HL-60/S4 treated with phorbol 12-myristate 13-acetate at 8.2 ng/mL for 4 days and 3 days (cell line): ENCODE measurements around the gene IRF6.

Source experiments
- in situ Hi-C: fragments of 300-500 bp; cut with MboI; formaldehyde crosslinking; loops from 2 replicates; pipeline ENCODE4 v1.15.0; 2022; ENCODE audit warnings: low sequenced_read_pairs

The IRF6 gene

DNA sequence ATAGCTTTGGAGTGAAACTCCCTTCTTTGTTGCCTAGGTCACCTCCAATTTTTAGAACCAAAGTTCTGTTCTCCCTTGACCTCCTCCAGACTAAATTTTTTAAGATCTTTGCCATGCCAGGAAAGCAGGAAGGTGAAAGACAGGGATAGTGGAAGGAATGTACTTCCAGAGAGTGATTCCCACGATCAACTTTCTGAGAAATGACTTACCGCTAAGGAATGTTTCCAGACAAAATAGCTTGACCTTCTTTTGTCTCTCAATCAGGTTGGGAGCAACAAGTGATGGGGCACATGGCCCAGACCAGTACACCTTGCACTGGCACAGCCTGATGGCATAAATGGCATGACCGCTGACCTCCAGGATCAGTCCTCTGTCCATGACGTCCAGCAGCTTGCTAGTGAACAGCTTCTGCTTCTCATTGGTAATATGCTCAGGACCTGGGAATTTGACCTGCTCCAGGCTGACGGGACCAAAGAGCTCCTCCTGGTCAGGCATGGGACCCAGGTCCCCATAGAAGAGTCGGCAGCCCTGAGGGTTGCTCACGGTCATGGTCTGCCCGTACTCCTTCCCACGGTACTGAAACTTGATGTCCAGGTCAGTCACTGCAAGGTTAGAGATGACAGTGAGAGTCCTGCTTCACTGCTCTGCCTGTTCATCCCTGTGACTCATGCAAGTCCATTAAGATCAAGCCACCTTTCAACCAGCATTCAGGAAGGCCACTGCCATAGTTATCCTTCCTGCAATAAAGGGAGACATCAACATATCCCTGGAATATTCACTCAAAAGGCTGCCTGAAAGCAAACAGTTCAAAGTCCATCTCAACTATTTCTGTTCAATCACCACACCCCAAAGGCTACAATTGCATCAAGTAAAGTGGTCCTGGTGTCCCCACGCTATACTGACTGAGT is 15.4 kb downstream of the IRF6 start:
- in situ Hi-C loops: no loop called here

DNA sequence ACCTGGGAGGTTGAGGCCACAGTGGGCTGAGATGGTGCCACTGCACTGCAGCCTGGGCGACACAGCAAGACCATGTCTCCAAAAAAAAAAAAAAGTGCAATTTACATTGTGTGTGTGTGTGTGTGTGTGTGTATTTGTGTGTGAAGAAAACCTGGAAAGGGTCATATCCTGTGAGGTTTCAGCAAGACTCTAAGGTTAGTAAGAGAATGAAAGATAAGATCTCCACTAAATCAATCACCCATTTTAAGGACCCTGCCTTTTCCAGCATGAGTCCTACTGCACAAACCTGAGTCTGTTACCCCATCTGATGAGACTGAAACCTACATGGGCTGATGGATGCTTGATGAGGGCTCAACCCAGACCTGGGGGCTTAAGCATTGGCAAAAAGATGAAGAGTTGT is 16.7 kb downstream of the IRF6 start:
- in situ Hi-C loops: no loop called here

DNA sequence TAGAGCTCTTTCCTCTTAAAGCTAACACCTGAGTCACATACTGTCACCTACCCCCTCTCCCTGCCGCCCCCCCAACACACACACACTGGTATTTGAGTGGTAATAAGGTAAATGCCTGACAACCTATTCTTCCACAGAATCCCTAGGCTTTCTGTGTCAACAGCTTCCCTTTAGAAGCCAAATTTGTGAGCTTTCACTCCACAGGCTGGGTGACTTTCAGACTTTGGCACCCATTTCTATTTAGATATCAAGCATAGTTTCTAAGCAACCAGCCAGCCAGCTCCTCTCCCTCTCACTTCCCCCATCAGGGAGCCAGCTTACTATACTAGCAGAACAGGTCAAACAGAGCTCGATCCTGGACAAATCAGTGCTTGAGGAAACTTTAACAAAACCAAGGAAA is 18.4 kb downstream of the IRF6 start:
- in situ Hi-C loops: no loop called here

DNA sequence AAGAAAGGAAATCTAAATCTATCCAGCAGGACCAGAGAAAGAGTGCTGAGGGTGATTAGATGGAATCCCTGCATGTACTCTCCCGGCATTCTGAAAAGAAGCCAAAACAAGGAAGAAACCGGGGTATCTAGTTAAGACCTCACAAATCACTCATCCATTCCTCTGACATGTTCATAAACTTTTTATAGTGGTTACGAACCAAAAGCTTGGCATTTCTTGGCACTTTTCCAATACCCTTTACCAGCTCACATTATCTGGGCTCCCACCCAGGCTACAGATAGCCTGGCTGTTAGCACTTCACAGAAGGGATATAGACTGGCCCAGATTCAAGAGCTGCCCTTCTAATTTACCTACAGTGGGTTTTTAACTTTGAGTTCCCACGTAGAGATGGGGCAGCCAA is 19.8 kb downstream of the IRF6 start:
- in situ Hi-C loops: no loop called here

DNA sequence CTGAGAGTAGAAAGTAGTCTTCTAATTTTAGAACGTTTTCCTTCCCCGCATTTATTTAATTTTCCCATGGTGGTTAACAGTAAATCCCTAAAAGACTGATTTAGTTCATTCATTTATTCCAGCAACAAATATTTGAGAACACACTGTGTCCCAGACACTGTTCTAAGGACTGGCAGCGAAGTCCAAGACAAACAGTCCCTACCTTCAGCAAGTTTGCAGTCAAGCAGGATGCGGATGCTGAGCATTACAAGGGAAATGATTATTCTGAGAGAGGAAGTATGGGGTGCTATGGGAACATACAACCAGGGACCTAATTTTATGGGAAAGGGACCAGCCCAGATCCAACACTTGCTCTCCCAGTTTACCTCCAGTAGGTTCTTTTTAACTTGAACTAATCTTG is 20.4 kb downstream of the IRF6 start:
- in situ Hi-C loops: no loop called here

DNA sequence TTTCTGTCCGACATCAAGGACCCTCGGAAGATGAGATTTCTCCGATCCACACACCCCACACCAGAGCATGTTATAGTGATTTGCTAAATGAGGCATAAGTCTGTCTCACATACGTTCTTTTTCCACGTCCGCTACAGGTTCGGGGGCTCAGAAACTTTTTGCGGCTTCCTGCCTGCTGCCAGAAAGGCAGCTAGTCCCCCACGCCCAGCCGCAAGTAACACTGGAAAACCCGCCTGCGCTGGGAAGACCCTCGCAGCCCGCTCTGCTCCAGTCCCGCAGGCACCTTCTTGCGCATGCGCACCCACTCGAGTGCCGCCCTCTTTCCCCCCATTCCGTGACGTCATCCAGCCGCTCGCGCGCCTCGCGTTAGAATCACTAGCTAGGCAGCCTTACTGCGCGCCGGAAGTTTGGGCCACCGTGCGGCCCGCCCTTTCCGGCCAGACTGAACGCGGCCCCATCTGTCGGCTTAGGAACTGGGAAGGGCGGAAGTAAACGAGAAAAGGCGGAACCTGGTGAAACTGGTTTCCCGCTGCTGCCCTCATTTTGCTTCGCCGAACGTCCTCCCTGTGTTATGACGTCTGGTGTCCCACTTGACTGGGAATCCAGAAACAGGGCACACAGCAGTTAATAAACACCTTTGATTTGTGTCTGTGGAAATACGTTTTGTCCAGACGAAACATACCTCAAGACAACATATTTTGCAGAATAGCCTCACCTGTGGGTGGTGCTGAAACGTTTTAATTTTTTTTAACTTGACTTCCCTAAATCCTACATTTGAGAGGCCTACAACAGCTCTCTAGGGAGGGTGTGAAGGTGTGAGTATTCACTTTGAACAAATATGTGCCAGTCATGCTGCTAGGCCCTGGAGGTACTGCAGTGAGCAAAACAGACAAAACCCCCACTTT is 21.4 kb downstream of the IRF6 start, which contains the start of gene C1orf74:
TSS of gene C1orf74 (minus strand) at position 295 of the 905 bp plus-strand sequence. CDS start 925 bp downstream, outside the sequence.
- in situ Hi-C loops: no loop called here

DNA sequence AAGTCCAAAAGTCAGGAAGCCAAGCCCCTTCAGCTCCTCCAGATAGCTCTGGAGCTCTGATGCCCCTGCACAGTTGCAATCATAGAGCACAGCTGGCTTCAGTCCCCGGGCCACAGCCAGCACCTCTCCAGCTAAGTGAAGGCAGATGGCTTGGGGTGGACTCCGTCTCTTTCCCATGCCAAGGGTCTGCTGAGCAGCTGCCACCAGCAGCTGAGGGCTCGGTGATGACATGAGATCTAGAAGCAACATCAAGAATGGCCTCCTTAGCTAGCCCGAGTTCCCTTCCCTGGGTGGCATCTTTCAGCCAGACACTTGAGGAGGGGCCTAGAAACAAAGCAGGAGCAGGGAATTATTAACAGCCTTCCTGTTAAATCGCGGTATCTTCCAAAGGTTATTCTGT is 22.6 kb downstream of the IRF6 start:
- in situ Hi-C loops: no loop called here

DNA sequence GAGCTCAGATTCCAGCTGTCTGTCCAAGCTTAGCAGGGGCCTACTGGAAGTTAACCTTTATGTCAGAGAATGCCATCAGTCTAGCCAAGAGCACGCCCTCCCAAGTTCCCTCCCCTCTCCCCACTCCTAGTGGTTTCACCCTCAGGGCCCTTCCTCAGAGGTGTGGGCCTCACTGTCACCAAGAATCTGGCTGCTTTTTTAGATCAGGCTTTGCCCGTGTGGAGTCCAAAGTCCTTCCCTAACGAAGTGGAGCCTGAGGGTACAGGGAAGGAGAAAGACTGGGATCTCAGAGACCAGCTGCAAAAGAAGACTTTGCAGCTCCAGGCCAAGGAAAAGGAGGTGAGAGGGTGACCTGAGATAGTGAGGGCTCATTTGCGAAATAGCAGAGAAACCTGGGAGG is 25.7 kb downstream of the IRF6 start:
- in situ Hi-C loops: no loop called here

DNA sequence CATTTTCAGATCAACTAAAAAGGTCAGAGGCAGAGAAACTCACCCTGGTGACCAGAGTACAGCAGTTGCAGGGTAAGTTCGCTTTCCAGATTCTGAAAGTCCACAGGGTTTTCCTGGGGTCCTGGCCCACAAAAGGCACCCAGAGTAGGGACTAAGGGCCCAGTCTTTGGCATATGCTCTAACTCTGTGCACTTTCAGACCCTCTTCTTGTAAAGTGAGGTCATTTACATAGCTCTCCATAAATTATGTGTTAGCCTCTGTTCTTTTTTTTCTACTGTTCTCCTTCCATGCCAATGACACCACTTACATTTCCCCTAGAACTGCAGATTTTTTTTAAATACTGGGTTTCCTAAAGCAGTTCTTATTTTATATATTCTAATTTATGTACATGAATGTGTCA is 27.8 kb downstream of the IRF6 start:
- in situ Hi-C loops: no loop called here

DNA sequence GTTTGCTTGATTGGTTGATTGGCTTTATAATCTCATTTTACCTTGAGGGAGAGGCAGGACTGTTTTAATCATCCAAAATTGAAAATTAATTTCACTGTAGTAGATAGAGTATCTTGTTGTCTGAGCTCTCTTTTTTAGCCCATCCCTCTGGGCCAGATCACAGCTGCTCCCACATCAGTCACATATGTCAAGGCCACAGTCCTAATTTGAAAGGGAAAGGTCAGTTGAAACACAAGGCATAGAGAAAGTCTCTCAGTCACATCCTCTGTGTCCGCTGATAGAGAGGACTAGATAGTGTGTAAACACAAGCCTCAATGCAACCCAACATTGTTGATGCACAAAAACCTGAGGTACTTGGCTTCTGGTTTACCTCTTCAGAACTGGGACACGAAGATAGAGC is 28.4 kb downstream of the IRF6 start:
- in situ Hi-C loops: no loop called here

DNA sequence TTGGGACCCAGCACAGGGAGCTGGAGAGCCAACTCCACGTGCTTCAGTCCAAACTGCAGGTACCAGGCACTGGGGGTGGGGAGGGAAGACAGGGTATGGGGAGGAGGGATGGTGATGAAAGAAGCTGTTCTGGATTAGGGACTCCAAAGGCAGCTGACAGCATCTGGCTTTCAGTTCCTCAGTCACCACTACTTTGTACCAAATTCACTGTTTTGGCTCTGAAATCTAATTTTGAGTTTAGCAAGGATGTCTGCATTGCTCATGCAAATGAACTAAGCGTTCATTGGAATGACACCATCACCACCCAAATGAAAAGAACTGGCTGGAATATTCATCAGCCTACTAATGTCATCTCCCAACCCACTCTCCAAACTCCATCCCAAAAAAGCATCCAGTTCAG is 30.3 kb downstream of the IRF6 start:
- in situ Hi-C loops: no loop called here

DNA sequence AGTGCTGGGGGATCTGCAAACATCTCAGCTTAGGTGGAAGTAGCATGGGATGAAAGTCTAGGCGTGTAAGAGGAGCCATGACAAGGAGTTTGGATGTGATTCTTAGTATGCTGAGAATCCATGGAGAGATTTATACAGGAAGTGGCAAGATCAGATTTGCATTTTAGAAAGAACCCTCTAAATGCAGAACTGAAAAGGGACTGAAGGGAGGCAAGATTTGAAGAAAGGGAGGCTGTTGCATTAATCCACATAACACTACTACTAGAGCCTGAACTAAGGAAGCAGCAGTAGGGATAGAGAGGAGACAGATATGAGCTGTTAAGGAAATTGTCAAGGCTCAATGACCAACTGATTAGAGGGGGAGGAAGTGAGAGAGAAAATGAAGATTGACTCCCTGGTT is 31.4 kb downstream of the IRF6 start:
- in situ Hi-C loops: no loop called here

DNA sequence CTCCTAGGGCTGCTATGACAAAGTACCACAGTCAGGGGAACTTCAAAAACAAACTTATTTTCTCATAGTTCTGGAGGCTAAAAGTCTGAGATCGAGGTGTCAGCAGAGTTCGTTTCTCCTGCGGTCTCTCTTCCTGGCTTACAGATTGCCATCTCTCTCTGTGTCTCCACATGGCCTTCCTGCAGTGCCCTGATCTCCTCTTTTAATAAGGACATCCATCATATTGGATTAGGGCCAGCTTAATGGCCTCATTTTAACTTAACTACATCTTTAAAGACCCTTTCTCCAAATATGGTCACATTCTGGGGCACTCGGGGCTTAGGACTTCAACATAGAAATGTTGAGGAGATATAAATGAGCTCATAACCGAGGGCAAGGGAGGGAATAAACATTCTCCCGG is 33.8 kb downstream of the IRF6 start:
- in situ Hi-C loops: no loop called here

DNA sequence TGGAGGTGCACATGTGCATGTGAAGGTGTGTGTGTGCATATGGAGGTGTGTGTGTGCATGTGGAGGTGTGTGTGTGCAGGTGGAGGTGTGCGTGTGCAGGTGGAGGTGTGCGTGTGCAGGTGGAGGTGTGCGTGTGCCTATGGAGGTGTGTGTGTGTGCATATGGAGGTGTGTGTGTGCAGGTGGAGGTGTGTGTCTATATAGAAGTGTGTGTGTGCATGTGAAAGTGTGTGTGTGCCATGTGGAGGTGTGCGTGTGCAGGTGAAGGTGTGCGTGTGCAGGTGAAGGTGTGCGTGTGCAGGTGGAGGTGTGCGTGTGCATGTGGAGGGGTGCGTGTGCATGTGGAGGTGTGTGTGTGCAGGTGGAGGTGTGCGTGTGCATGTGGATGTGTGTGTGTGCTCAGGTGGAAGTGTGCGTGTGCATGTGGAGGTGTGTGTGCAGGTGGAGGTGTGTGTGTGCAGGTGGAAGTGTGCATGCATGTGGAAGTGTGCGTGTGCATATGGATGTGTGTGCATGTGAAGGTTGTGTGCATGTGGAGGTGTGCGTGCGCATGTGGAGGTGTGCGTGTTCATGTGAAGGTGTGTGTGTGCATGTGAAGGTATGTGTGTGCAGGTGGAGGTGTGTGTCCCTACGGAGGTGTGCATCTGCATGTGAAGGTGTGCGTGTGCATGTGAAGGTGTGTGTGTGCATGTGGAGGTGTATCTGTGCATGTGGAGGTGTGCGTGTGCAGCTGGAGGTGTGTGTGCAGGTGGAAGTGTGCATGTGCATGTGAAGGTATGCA is 35.1 kb downstream of the IRF6 start:
- in situ Hi-C loops: no loop called here

DNA sequence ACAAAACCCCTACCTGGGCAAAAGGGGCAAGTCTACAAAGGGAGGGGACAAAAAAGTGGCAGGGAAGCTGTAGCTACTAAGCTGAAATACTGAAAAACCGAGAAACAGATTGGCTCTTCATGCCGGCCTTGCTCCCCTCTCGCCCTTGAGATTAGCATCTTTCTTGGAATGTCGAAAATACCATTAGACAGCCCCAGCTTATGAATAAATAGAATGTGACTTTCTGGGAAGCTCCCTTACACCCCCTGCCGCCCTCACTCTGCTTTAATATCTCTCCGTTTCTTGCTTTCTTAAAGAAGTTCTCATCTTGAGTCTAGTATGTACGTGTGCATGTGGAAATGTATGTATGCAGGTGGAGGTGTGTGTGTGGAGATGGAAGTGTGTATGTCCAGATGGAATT is 36.0 kb downstream of the IRF6 start:
- in situ Hi-C loops: no loop called here

DNA sequence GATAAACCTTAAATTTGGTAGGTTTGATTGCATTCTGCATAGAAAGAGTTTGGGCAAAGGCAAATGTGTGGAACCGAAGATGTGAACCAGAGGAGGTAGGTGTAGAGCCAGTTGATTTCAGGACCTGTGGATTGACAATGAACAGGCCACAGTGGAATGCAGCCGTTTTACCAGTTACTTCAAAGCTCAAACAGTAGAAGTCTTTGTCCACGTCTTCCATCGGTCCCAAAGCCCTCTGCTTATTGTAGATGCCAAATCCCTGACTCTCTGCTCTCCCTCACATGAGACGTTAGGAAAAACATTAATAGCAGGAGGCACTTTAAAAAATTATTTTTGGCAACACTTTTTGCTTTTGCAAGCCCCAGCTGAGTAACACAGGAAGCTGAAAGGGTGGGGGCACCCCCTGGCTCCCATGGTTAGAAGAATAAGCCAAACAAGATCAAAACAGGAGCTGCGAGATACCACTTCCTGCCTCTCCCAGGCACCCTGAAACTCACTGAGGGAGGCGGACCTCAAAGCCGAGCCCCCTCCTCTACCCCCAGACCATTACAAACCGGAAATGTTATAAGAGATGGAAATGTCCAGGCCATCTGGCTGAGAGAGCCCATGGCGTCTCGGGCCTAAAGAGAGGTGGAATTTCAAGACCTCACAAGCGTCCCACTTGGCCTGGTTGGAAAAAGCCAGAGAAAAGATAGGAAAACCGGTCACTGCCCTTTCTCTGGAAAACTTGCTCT is 36.6 kb downstream of the IRF6 start:
- in situ Hi-C loops: no loop called here

DNA sequence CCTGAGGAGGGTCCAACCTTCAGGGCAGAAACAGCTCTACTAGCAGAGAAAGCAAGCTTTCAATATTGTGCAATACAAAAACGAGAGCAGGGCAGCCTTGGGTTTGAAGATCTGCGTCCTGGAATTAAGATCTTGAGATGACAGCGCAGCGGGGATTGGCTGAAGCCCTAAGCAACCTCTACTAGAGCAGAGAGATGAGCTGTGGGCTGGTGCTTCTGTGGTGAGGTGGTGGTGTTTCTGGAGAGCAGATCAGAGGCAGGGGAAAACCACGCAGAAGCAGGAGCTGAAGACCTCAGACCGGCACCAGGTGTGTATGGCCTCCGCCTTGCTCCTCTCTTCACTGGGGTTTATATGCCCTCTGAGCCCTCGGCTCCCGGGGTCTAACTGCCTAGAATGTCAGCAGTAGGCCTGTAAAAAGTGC is 37.6 kb downstream of the IRF6 start:
- in situ Hi-C loops: no loop called here

DNA sequence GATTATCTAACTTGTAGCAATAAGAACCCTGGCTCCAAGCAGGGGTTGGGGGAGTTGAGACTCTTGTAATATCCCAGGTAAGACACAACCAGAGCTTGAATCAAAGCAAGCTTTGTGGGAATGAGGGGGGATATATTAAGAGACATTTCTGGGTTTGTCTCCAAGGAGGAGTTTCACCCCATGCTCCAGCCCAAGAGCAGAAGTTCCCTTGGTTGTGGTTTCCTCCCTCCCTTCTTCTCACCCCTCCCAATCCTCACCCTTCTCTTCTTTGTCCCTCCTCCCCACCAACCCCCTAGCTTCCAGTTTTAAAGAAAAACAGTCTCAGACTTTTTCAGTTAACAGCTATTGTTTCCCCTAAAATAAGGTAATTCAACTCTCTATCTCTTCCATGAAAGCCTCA is 38.2 kb downstream of the IRF6 start:
- in situ Hi-C loops: no loop called here

DNA sequence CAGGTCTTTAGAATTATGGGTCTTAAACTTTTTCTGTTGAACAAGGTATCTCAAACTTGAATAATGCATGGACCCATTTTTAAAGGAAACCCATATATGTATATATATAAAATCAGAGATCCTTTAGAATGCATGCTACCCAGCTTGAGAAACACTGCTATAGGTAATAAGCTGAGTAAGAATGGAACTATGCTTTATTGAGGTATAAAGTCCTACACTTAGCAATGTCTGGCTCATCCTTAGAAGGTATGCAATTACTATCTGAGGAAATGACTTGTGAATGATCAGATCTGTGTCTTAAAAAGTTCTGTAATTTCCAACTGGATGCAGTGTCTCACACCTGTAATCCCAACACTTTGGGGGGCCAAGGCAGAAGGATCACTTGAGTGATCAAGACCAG is 38.8 kb downstream of the IRF6 start:
- in situ Hi-C loops: no loop called here

DNA sequence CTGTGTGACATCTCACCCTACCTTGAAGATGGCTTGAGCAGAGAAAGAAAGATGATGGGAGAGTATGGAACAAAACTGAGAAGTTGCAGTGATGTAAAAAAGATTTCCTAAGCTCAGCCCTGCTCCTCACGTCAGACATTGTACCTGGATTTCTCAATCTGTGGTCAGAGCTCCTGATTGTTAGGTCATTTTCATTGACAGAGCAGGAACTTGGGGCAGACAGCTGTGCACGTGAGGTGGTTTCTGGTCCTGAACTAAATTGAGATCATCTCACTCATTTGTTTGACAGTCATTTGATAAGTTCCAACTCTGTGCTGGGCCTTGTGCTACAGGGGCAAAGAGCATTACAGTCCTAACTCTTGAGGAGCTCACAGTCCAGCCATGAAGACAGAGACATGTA is 39.9 kb downstream of the IRF6 start:
- in situ Hi-C loops: no loop called here
